ENCODE results near the gene MYH9.

DNA sequence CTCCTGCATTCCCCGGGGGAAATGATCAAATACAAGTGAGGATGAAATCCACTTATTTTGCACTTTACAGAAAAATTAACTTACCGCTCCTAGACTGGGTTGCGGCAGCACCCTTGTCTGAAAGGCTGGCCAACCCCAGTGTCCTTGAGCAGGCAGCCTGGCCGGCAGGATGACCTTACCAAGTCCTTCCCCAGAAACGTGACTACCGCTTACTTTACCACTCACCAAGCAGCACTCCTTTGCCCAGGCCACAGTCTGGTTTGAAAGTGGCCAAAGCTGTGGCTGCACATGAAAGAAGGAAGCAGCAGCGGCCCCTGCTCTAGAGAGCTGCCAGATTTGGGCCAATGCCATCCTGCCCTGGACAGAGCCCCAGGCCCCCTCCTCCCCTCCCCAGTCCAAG is 20.3 kb downstream of the MYH9 start:
- TF ChIP-seq, protein P1, sequence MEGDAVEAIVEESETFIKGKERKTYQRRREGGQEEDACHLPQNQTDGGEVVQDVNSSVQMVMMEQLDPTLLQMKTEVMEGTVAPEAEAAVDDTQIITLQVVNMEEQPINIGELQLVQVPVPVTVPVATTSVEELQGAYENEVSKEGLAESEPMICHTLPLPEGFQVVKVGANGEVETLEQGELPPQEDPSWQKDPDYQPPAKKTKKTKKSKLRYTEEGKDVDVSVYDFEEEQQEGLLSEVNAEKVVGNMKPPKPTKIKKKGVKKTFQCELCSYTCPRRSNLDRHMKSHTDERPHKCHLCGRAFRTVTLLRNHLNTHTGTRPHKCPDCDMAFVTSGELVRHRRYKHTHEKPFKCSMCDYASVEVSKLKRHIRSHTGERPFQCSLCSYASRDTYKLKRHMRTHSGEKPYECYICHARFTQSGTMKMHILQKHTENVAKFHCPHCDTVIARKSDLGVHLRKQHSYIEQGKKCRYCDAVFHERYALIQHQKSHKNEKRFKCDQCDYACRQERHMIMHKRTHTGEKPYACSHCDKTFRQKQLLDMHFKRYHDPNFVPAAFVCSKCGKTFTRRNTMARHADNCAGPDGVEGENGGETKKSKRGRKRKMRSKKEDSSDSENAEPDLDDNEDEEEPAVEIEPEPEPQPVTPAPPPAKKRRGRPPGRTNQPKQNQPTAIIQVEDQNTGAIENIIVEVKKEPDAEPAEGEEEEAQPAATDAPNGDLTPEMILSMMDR (IDR thresholded peaks at IDR 0.05) = no peak
- TF ChIP-seq POLR2A (IDR thresholded peaks at IDR 0.05) = no peak
